A549 treated with Hydrocortisone at 1 μM for 4 hours (cell line): ENCODE results near the gene P4HA3. TPM values are rescaled to one million over a fixed set of nuclear protein-coding genes. Genes with fewer than 3 reads are reported as not detected.

Source experiments
- total RNA-seq: library from RNA; stranded (reverse); fragments of 200-300 nt; extraction: Qiagen RNA extraction; gene quantifications from 5 replicates; pipeline ENCODE4 v1.2.3, GENCODE V29; 2022

Gene P4HA3
- 39.0 to 62.7 TPM (median 53.8 TPM) in 5 replicates for total RNA-seq

GRCh38 chr11:74311352-74311926 is at the start of gene P4HA3:
Gene P4HA3, minus strand, starts transcription at chr11:74311640. Its CDS starts 29 bp downstream, at chr11:74311611.

Other genes with a start within 250 kb of the P4HA3 start
- gene C2CD3, start 140.6 kb downstream of the P4HA3 start, total RNA-seq: 15.0 to 19.4 TPM (median 16.1 TPM) in 5 replicates
- 53.9 to 56.1 TPM (median 55.9 TPM) in 5 replicates for gene PPME1, start 140.4 kb downstream of the P4HA3 start, total RNA-seq
- gene PGM2L1, start 86.8 kb upstream of the P4HA3 start, total RNA-seq: 10.6 to 21.5 TPM (median 16.2 TPM) in 5 replicates
- not detected in 5 replicates for gene KCNE3, start 155.9 kb upstream of the P4HA3 start, total RNA-seq
- 1.9 to 2.9 TPM (median 2.3 TPM) in 5 replicates for gene LIPT2, start 182.1 kb upstream of the P4HA3 start, total RNA-seq